ENCODE measurements around the gene PSMB7.

The PSMB7 gene

GRCh38 chr9:124351672-124352468 is 63.4 kb downstream of the PSMB7 start:
- no peak overlapping the region for H3K4me3 ChIP-seq (ENCODE audit: control insufficient read depth, low read depth, low read length)
- no peak for TF ChIP-seq CTCF (IDR thresholded peaks at IDR 0.05; ENCODE audit: control insufficient read depth, insufficient read depth, low read depth, low read length, missing control alignments)
- DNase-seq (ENCODE audit: low read depth) = no peak

GRCh38 chr9:124350494-124351263 is 64.6 kb downstream of the PSMB7 start:
- no peak for TF ChIP-seq CTCF (IDR thresholded peaks at IDR 0.05; ENCODE audit: control insufficient read depth, insufficient read depth, low read depth, low read length, missing control alignments)

GRCh38 chr9:124349675-124350493 is 65.4 kb downstream of the PSMB7 start:
- no peak overlapping the region for H3K4me3 ChIP-seq (ENCODE audit: control insufficient read depth, low read depth, low read length)
- no peak for TF ChIP-seq CTCF (IDR thresholded peaks at IDR 0.05; ENCODE audit: control insufficient read depth, insufficient read depth, low read depth, low read length, missing control alignments)
- no peak for DNase-seq (ENCODE audit: low read depth)

More at GRCh38 chr9:124350494-124351263, 64.6 kb downstream of the PSMB7 start:
- no peak overlapping the region for H3K4me3 ChIP-seq (ENCODE audit: control insufficient read depth, low read depth, low read length)
- no peak for DNase-seq (ENCODE audit: low read depth)

GRCh38 chr9:124349267-124349666 is 66.0 kb downstream of the PSMB7 start:
- no peak overlapping the region for H3K4me3 ChIP-seq (ENCODE audit: control insufficient read depth, low read depth, low read length)
- DNase-seq (ENCODE audit: low read depth) = no peak
- no peak for TF ChIP-seq CTCF (IDR thresholded peaks at IDR 0.05; ENCODE audit: control insufficient read depth, insufficient read depth, low read depth, low read length, missing control alignments)

- H3K4me3 ChIP-seq (ENCODE audit: control insufficient read depth, low read depth, low read length) = no peak overlapping the region
- DNase-seq (ENCODE audit: low read depth) = no peak
- no peak for TF ChIP-seq CTCF (IDR thresholded peaks at IDR 0.05; ENCODE audit: control insufficient read depth, insufficient read depth, low read depth, low read length, missing control alignments)
Observed at GRCh38 chr9:124348831-124349230, 66.4 kb downstream of the PSMB7 start.

GRCh38 chr9:124348363-124348762 is 66.9 kb downstream of the PSMB7 start:
- no peak for TF ChIP-seq CTCF (IDR thresholded peaks at IDR 0.05; ENCODE audit: control insufficient read depth, insufficient read depth, low read depth, low read length, missing control alignments)
- DNase-seq (ENCODE audit: low read depth) = no peak
- no peak overlapping the region for H3K4me3 ChIP-seq (ENCODE audit: control insufficient read depth, low read depth, low read length)
